K562 (cell line): Measurements from ENCODE around the gene SGPL1. TPM values are rescaled to one million over a fixed set of nuclear protein-coding genes. Genes with fewer than 3 reads are reported as not detected.
A peak's percentile ranks its signal among the peaks of the same experiment; 100 is the strongest.

Experiments
- CHD4 ChIP-seq: fragments of 200-600 bp; sonication (generic); IDR thresholded peaks from 3 replicates; pipeline ENCODE4 v1.6.1; 2012; ENCODE audit warnings: low read depth, mild to moderate bottlenecking, mixed read lengths, low read length, inconsistent platforms; ENCODE audit not compliant: insufficient read depth, insufficient replicate concordance, poor library complexity, severe bottlenecking
- GATAD2B ChIP-seq: fragments of 450-650 bp; IDR thresholded peaks from 2 replicates; pipeline ENCODE4 v1.6.1; 2017; ENCODE audit warnings: mild to moderate bottlenecking, borderline replicate concordance
- HSF4 ChIP-seq: fragments of 250-450 bp; sonication (Bioruptor Pico); IDR thresholded peaks from 2 replicates; pipeline ENCODE4 v2.1.2; 2022; ENCODE audit warnings: mild to moderate bottlenecking, moderate library complexity, borderline replicate concordance
- KLF16 ChIP-seq: IDR thresholded peaks from 2 replicates; pipeline ENCODE4 v1.6.1; 2016; ENCODE audit warnings: antibody characterized with exemption
- MTA2 ChIP-seq: fragments of 450-650 bp; IDR thresholded peaks from 2 replicates; pipeline ENCODE4 v1.6.1; 2016; ENCODE audit warnings: low read depth
- NELFE ChIP-seq: IDR thresholded peaks from 2 replicates; pipeline ENCODE4 v1.6.1; 2011; ENCODE audit warnings: mild to moderate bottlenecking; ENCODE audit not compliant: insufficient read depth, insufficient read length
- POLR2AphosphoS5 ChIP-seq: IDR thresholded peaks from 2 replicates; pipeline ENCODE4 v1.6.1; 2011; ENCODE audit warnings: mild to moderate bottlenecking, low read depth, low read length, moderate library complexity; ENCODE audit not compliant: control insufficient read depth, insufficient read depth
- SIX5 ChIP-seq, 2 experiments: IDR thresholded peaks; 2 replicates each; pipeline ENCODE4 v1.6.1; 2011; ENCODE audit warnings: low read length in 2 of 2, borderline replicate concordance in 1 of 2, low read depth in 1 of 2, mild to moderate bottlenecking in 1 of 2, moderate library complexity in 1 of 2; ENCODE audit not compliant: insufficient read depth in 1 of 2
- TARDBP ChIP-seq: fragments of 450-650 bp; IDR thresholded peaks from 2 replicates; pipeline ENCODE4 v1.6.1; 2016
- YY1 ChIP-seq, 3 experiments: IDR thresholded peaks; 2 replicates each; pipeline ENCODE4 v1.6.1; 2011; ENCODE audit warnings: low read length in 2 of 3, mild to moderate bottlenecking in 2 of 3, moderate library complexity in 2 of 3, borderline replicate concordance in 1 of 3, control low read depth in 1 of 3, low read depth in 1 of 3; ENCODE audit not compliant: insufficient read depth in 3 of 3, insufficient replicate concordance in 2 of 3, control insufficient read depth in 1 of 3, insufficient read length in 1 of 3; ENCODE audit errors: extremely low read depth in 1 of 3
- ZNF263 ChIP-seq: sonication (generic); formaldehyde crosslinking; IDR thresholded peaks from 2 replicates; pipeline ENCODE4 v1.8.0; 2022; ENCODE audit warnings: mild to moderate bottlenecking, missing genetic modification reagents, borderline replicate concordance
- polyA plus RNA-seq, 8 experiments: library from polyadenylated mRNA; depleted of rRNA in 4 of 8; stranded (reverse) in 5 of 8; unstranded in 3 of 8; fragments of >200 nt; fragmentation: Nextera tagmentation in 2 of 8; fragmentation: Illumina TruSeq in 1 of 8; extraction: Ambion mirVana in 2 of 8; extraction: Trizol in 1 of 8; gene quantifications; 2 replicates each; pipeline versions ENCODE4 v1.2.1 to v1.2.3, GENCODE V29; 2011 to 2014; ENCODE audit warnings: inconsistent platforms in 1 of 8, missing spikeins in 1 of 8
- total RNA-seq, 7 experiments: library from RNA; depleted of rRNA in 6 of 7; stranded (reverse); fragments of >200 nt in 6 of 7; fragmentation: Illumina TruSeq in 2 of 7; extraction: Trizol in 2 of 7; gene quantifications; 2 replicates each; pipeline versions ENCODE4 v1.2.1 to v1.2.3, GENCODE V29; 2011 to 2021; ENCODE audit warnings: low replicate concordance in 1 of 7
- TF ChIP-seq, protein P1 (sequence below): fragments of 450-650 bp; IDR thresholded peaks from 2 replicates; pipeline ENCODE4 v1.7.0; 2016; ENCODE audit warnings: borderline replicate concordance
- TF ChIP-seq, protein P2 (sequence below): fragments of 250-450 bp; sonication (Bioruptor Pico); IDR thresholded peaks from 2 replicates; pipeline ENCODE4 v1.5.0; 2021; ENCODE audit warnings: mild to moderate bottlenecking, borderline replicate concordance
- TF ChIP-seq, protein P3 (sequence below): fragments of 450-650 bp; formaldehyde crosslinking; IDR thresholded peaks from 2 replicates; pipeline ENCODE4 v1.4.0; 2020; ENCODE audit warnings: mild to moderate bottlenecking, mixed read lengths

The SGPL1 gene
- total and polyA plus RNA-seq, 9 of the 15 experiments (the other 6 are each of a cell fraction or from before 2014, with no cell fraction given): 6.0 to 18.0 (median 8.7) TPM

DNA sequence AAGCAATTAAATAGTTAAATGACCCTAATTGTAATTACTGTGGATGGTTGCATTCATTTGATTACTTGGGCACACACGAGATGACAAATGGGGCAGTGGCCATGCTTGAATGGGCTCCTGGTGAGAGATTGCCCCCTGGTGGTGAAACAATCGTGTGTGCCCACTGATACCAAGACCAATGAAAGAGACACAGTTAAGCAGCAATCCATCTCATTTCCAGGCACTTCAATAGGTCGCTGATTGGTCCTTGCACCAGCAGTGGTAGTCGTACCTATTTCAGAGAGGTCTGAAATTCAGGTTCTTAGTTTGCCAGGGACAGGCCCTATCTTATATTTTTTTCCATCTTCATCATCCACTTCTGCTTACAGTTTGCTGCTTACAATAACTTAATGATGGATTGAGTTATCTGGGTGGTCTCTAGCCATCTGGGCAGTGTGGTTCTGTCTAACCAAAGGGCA, 64.4 kb downstream of the SGPL1 start (continued):
- TF ChIP-seq, protein P1, sequence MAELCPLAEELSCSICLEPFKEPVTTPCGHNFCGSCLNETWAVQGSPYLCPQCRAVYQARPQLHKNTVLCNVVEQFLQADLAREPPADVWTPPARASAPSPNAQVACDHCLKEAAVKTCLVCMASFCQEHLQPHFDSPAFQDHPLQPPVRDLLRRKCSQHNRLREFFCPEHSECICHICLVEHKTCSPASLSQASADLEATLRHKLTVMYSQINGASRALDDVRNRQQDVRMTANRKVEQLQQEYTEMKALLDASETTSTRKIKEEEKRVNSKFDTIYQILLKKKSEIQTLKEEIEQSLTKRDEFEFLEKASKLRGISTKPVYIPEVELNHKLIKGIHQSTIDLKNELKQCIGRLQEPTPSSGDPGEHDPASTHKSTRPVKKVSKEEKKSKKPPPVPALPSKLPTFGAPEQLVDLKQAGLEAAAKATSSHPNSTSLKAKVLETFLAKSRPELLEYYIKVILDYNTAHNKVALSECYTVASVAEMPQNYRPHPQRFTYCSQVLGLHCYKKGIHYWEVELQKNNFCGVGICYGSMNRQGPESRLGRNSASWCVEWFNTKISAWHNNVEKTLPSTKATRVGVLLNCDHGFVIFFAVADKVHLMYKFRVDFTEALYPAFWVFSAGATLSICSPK: no peak
- TF ChIP-seq GATAD2B (0 out of 2 replicates have a peak, but pooled peaks have one; percentile 40), SIX5 (IDR thresholded peaks at IDR 0.05; ENCODE audit: borderline replicate concordance in 1 of 2, insufficient read depth in 1 of 2, low read depth in 1 of 2, low read length in 2 of 2) (no peak), NELFE (no peak), CHD4 (no peak), YY1 (IDR thresholded peaks at IDR 0.05; ENCODE audit: borderline replicate concordance in 1 of 3, control insufficient read depth in 1 of 3, extremely low read depth in 1 of 3, insufficient read depth in 3 of 3, insufficient read length in 1 of 3, insufficient replicate concordance in 2 of 3, low read depth in 1 of 3, low read length in 2 of 3) (peak in 2 of 3 experiments; percentile 52 to 73), KLF16 (no peak), POLR2AphosphoS5 (no peak), MTA2 (no peak), HSF4 (CRISPR knock-in tag) (no peak), TARDBP (no peak), ZNF263 (no peak)
- TF ChIP-seq, protein P2, sequence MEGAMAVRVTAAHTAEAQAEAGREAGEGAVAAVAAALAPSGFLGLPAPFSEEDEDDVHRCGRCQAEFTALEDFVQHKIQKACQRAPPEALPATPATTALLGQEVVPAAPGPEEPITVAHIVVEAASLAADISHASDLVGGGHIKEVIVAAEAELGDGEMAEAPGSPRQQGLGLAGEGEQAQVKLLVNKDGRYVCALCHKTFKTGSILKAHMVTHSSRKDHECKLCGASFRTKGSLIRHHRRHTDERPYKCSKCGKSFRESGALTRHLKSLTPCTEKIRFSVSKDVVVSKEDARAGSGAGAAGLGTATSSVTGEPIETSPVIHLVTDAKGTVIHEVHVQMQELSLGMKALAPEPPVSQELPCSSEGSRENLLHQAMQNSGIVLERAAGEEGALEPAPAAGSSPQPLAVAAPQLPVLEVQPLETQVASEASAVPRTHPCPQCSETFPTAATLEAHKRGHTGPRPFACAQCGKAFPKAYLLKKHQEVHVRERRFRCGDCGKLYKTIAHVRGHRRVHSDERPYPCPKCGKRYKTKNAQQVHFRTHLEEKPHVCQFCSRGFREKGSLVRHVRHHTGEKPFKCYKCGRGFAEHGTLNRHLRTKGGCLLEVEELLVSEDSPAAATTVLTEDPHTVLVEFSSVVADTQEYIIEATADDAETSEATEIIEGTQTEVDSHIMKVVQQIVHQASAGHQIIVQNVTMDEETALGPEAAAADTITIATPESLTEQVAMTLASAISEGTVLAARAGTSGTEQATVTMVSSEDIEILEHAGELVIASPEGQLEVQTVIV: no peak
- TF ChIP-seq, protein P3, sequence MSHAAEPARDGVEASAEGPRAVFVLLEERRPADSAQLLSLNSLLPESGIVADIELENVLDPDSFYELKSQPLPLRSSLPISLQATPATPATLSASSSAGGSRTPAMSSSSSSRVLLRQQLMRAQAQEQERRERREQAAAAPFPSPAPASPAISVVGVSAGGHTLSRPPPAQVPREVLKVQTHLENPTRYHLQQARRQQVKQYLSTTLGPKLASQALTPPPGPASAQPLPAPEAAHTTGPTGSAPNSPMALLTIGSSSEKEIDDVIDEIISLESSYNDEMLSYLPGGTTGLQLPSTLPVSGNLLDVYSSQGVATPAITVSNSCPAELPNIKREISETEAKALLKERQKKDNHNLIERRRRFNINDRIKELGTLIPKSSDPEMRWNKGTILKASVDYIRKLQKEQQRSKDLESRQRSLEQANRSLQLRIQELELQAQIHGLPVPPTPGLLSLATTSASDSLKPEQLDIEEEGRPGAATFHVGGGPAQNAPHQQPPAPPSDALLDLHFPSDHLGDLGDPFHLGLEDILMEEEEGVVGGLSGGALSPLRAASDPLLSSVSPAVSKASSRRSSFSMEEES: no peak
